Measurements from ENCODE around the gene SNAPC5.
"Not testable (repeated sequence)": the region's sequence is repeated elsewhere in the genome, so short reads cannot be mapped to it uniquely, and the experiment has no call there.

SNAPC5 gene

GRCh38 chr15:66462627-66463026, 34.9 kb downstream of the SNAPC5 start:
- H2AFZ ChIP-seq (ENCODE audit: low read length) = no peak overlapping the region
- no peak overlapping the region for H3K4me3 ChIP-seq (ENCODE audit: low read length)
- no peak overlapping the region for H3K9ac ChIP-seq (ENCODE audit: low read length)
- H3K27me3 ChIP-seq (replicated peaks; ENCODE audit: insufficient read depth, low read length) = no peaks in the 10 kb centered on the region
- H3K9me3 ChIP-seq (replicated peaks; ENCODE audit: insufficient read depth, low read length) = no peaks in the 10 kb centered on the region
- DNase-seq = no peak
- TF ChIP-seq EZH2phosphoT487 (IDR thresholded peaks at IDR 0.05; ENCODE audit: low read length) (no peak), EZH2 (optimal IDR thresholded peaks at IDR 0.05; ENCODE audit: low read depth, low read length) (no peak), CTCF (IDR thresholded peaks at IDR 0.05; ENCODE audit: low read length) (no peak)
- H3K4me2 ChIP-seq (ENCODE audit: low read depth, low read length) = no peak overlapping the region
- no peaks in the 10 kb centered on the region for H3K4me1 ChIP-seq (ENCODE audit: low read length)
- no peaks in the 10 kb centered on the region for H3K36me3 ChIP-seq (replicated peaks; ENCODE audit: insufficient read depth, low read length)
- no peak overlapping the region for H3K27ac ChIP-seq (ENCODE audit: low read length)
- H3F3A ChIP-seq (ENCODE audit: insufficient read depth, low read length) = no peaks in the 10 kb centered on the region
- H3K79me2 ChIP-seq (ENCODE audit: low read length) = no peaks in the 10 kb centered on the region
- 0 out of 2 replicates have a peak, but pooled peaks cover 3% of the 10 kb centered on the region for H4K20me1 ChIP-seq (ENCODE audit: insufficient read depth, low read length)
- H3K9me2 ChIP-seq (replicated peaks; ENCODE audit: insufficient read depth, low read length) = no peaks in the 10 kb centered on the region

GRCh38 chr15:66461917-66462316, 35.6 kb downstream of the SNAPC5 start:
- 0 out of 2 replicates have a peak, but pooled peaks cover 3% of the 10 kb centered on the region for H4K20me1 ChIP-seq (ENCODE audit: insufficient read depth, low read length)
- no peak overlapping the region for H3K4me2 ChIP-seq (ENCODE audit: low read depth, low read length)
- no peak for DNase-seq
- no peaks in the 10 kb centered on the region for H3K9me2 ChIP-seq (replicated peaks; ENCODE audit: insufficient read depth, low read length)
- no peak overlapping the region for H3K4me3 ChIP-seq (ENCODE audit: low read length)
- H3K27me3 ChIP-seq (replicated peaks; ENCODE audit: insufficient read depth, low read length) = no peaks in the 10 kb centered on the region
- no peaks in the 10 kb centered on the region for H3K4me1 ChIP-seq (ENCODE audit: low read length)
- H2AFZ ChIP-seq (ENCODE audit: low read length) = no peak overlapping the region
- H3F3A ChIP-seq (ENCODE audit: insufficient read depth, low read length) = no peaks in the 10 kb centered on the region
- H3K36me3 ChIP-seq (replicated peaks; ENCODE audit: insufficient read depth, low read length) = no peaks in the 10 kb centered on the region
- no peaks in the 10 kb centered on the region for H3K9me3 ChIP-seq (replicated peaks; ENCODE audit: insufficient read depth, low read length)
- no peak overlapping the region for H3K9ac ChIP-seq (ENCODE audit: low read length)
- no peak for TF ChIP-seq EZH2phosphoT487 (IDR thresholded peaks at IDR 0.05; ENCODE audit: low read length)
- no peak for TF ChIP-seq EZH2 (optimal IDR thresholded peaks at IDR 0.05; ENCODE audit: low read depth, low read length)
- no peak for TF ChIP-seq CTCF (IDR thresholded peaks at IDR 0.05; ENCODE audit: low read length)
- no peak overlapping the region for H3K27ac ChIP-seq (ENCODE audit: low read length)
- H3K79me2 ChIP-seq (ENCODE audit: low read length) = no peaks in the 10 kb centered on the region

- not testable (repeated sequence) for H3K27ac ChIP-seq (ENCODE audit: low read length)
Measured at GRCh38 chr15:66461294-66461693, 36.3 kb downstream of the SNAPC5 start.

GRCh38 chr15:66459818-66460615, 37.5 kb downstream of the SNAPC5 start:
- Histone ChIP-seq H3K36me3 (replicated peaks; ENCODE audit: insufficient read depth, low read length) (no peaks in the 10 kb centered on the region), H4K20me1 (ENCODE audit: insufficient read depth, low read length) (0 out of 2 replicates have a peak, but pooled peaks cover 3% of the 10 kb centered on the region), H3K27ac (ENCODE audit: low read length) (no peak overlapping the region), H3K4me1 (ENCODE audit: low read length) (no peaks in the 10 kb centered on the region), H3F3A (ENCODE audit: insufficient read depth, low read length) (no peaks in the 10 kb centered on the region), H3K9me2 (replicated peaks; ENCODE audit: insufficient read depth, low read length) (no peaks in the 10 kb centered on the region), H3K4me3 (ENCODE audit: low read length) (no peak overlapping the region), H3K27me3 (replicated peaks; ENCODE audit: insufficient read depth, low read length) (no peaks in the 10 kb centered on the region), H3K79me2 (ENCODE audit: low read length) (no peaks in the 10 kb centered on the region), H3K9me3 (replicated peaks; ENCODE audit: insufficient read depth, low read length) (no peaks in the 10 kb centered on the region), H2AFZ (ENCODE audit: low read length) (no peak overlapping the region), H3K9ac (ENCODE audit: low read length) (no peak overlapping the region), H3K4me2 (ENCODE audit: low read depth, low read length) (no peak overlapping the region)
- TF ChIP-seq EZH2 (optimal IDR thresholded peaks at IDR 0.05; ENCODE audit: low read depth, low read length) (no peak), EZH2phosphoT487 (IDR thresholded peaks at IDR 0.05; ENCODE audit: low read length) (no peak), CTCF (IDR thresholded peaks at IDR 0.05; ENCODE audit: low read length) (no peak)
- no peak for DNase-seq

More at GRCh38 chr15:66461294-66461693, 36.3 kb downstream of the SNAPC5 start:
- H3K9me2 ChIP-seq (replicated peaks; ENCODE audit: insufficient read depth, low read length); H3K4me2 ChIP-seq (ENCODE audit: low read depth, low read length); H3K9ac ChIP-seq (ENCODE audit: low read length); H3K4me3 ChIP-seq (ENCODE audit: low read length); H3K27me3 ChIP-seq (replicated peaks; ENCODE audit: insufficient read depth, low read length); H2AFZ ChIP-seq (ENCODE audit: low read length); H3K4me1 ChIP-seq (ENCODE audit: low read length); H3K9me3 ChIP-seq (replicated peaks; ENCODE audit: insufficient read depth, low read length); H3K36me3 ChIP-seq (replicated peaks; ENCODE audit: insufficient read depth, low read length); H3F3A ChIP-seq (ENCODE audit: insufficient read depth, low read length); DNase-seq; H4K20me1 ChIP-seq (ENCODE audit: insufficient read depth, low read length); H3K79me2 ChIP-seq (ENCODE audit: low read length): not testable (repeated sequence)

Measured in MM.1S (cell line).